Endodermal cell (in vitro differentiated cells): ENCODE measurements around the gene C15orf61. TPM values are rescaled to one million over a fixed set of nuclear protein-coding genes. Genes with fewer than 3 reads are reported as not detected.

Source experiments
- DNase-seq: peaks from one replicate; pipeline ENCODE4 v3.0.0-alpha.2; 2017
- H3K27ac ChIP-seq: 2 replicates; pipeline ENCODE4 v1.5.1; 2013; ENCODE audit warnings: mild to moderate bottlenecking, low read depth, low read length, moderate library complexity
- H3K27me3 ChIP-seq: 2 replicates; pipeline ENCODE4 v1.6.1; 2013; ENCODE audit warnings: mild to moderate bottlenecking, low read length, moderate library complexity; ENCODE audit not compliant: insufficient read depth, control insufficient read depth, poor library complexity, severe bottlenecking
- H3K36me3 ChIP-seq: 2 replicates; pipeline ENCODE4 v1.7.0; 2013; ENCODE audit warnings: mild to moderate bottlenecking, low read length, moderate library complexity; ENCODE audit not compliant: control insufficient read depth, insufficient read depth
- H3K4me1 ChIP-seq: one replicate; pipeline ENCODE4 v1.7.0; 2013; ENCODE audit warnings: low read length; ENCODE audit not compliant: control insufficient read depth, insufficient read depth
- H3K4me3 ChIP-seq: 2 replicates; pipeline ENCODE4 v1.5.1; 2013; ENCODE audit warnings: mild to moderate bottlenecking, low read length, moderate library complexity
- H3K9ac ChIP-seq: 2 replicates; pipeline ENCODE4 v1.6.1; 2013; ENCODE audit warnings: mild to moderate bottlenecking, low read length, moderate library complexity; ENCODE audit not compliant: poor library complexity, severe bottlenecking; ENCODE audit errors: extremely low read depth
- H3K9me3 ChIP-seq: 2 replicates; pipeline ENCODE4 v1.6.1; 2013; ENCODE audit warnings: mild to moderate bottlenecking, low read length, moderate library complexity; ENCODE audit not compliant: control insufficient read depth
- H3K27ac Mint-ChIP-seq: 2 replicates; pipeline ENCODE4 v1.8.0; 2020; ENCODE audit warnings: mixed read lengths
- H3K27me3 Mint-ChIP-seq: 2 replicates; pipeline ENCODE4 v1.8.0; 2021; ENCODE audit warnings: mild to moderate bottlenecking, mixed read lengths; ENCODE audit not compliant: insufficient read depth
- H3K36me3 Mint-ChIP-seq: 2 replicates; pipeline ENCODE4 v1.8.0; 2020; ENCODE audit warnings: low read depth, mixed read lengths
- H3K4me1 Mint-ChIP-seq: 2 replicates; pipeline ENCODE4 v1.8.0; 2020; ENCODE audit warnings: mixed read lengths
- H3K4me3 Mint-ChIP-seq: 2 replicates; pipeline ENCODE4 v1.8.0; 2020; ENCODE audit warnings: mild to moderate bottlenecking, moderate library complexity, mixed read lengths
- H3K9me3 Mint-ChIP-seq: 2 replicates; pipeline ENCODE4 v1.8.0; 2020; ENCODE audit warnings: mild to moderate bottlenecking, mixed read lengths
- CTCF ChIP-seq: fragments of 200-600 bp; sonication (generic); conservative IDR thresholded peaks from 2 replicates; pipeline ENCODE4 v1.5.0; 2021; ENCODE audit warnings: antibody characterized with exemption, mild to moderate bottlenecking
- WGBS, 2 experiments: methylation state at CpG; one replicate each; pipeline versions ENCODE4 v1.1.5 to v1.1.7; 2013; ENCODE audit warnings: missing lambda C conversion rate in 2 of 2, mixed read lengths in 1 of 2; ENCODE audit not compliant: insufficient coverage in 1 of 2, insufficient read length in 1 of 2; 5-methylcytosine and 5-hydroxymethylcytosine counted together
- total RNA-seq, 2 donors: library from RNA; stranded (reverse); fragmentation: NEBNext Ultra II Directional in 1 of 2; extraction: Animal tissue kit (Norgen Biotek cat#: 25700) in 1 of 2; gene quantifications; 2 replicates in 1 of 2; 3 replicates in 1 of 2; pipeline ENCODE4 v1.2.1, GENCODE V29; 2021

The C15orf61 gene
- total RNA-seq, 2 donors from 2014 or later, result 3.0 to 3.2 TPM

DNA sequence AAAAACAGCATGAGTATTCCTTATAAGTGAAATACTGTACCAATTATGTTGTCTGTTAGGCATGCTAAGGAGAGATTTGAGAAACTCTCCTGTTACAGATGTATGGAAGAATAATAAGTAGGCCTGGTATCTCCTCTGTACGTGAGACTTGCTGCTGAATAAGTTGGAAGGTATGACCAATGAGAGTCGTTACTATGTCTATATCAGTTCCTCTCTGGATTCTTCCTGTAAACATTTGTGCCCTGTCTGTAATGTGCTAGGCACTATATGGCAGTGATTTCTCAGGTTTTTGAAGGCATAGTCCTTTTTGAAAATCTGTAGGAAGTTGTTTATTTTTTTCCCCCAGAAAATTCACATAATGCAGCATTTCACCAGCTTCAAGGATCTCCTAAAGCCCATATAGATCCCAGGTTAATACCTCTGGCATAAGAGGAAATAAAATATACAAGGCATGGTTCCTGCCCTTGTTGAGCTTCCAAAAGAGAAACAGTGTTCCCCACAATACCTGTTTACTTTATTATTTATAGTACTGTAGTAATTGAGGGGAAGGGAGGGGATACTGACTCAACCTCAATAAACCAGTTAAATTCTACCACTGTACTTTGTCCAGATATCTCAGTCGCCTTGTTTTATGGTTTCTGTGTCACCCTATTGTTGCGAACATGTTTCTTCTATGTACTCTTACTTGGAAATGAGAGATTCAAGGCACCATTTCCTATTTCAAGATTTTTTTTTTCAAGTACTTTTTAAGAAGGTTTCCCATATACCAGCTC is 50.1 kb downstream of the C15orf61 start:
- H3K27ac Mint-ChIP-seq, result no peak overlapping the region
- Histone ChIP-seq H3K9me3 (no peaks in the 10 kb centered on the region), H3K27me3 (no peaks in the 10 kb centered on the region), H3K27ac (no peak overlapping the region), H3K36me3 (no peaks in the 10 kb centered on the region), H3K4me3 (no peak overlapping the region), H3K4me1 (no peaks in the 10 kb centered on the region), H3K9ac (no peak overlapping the region)
- no peak overlapping the region for H3K4me3 Mint-ChIP-seq
- no peak for TF ChIP-seq CTCF
- peaks cover 4% of the 10 kb centered on the region for H3K36me3 Mint-ChIP-seq
- no peaks in the 10 kb centered on the region for H3K9me3 Mint-ChIP-seq
- H3K27me3 Mint-ChIP-seq, result no peaks in the 10 kb centered on the region
- peaks cover 15% of the 10 kb centered on the region for H3K4me1 Mint-ChIP-seq
- 92 to 97% methylated on average over 4 of the region's 4 CpGs for WGBS, 2 experiments
- DNase-seq, result no peak

DNA sequence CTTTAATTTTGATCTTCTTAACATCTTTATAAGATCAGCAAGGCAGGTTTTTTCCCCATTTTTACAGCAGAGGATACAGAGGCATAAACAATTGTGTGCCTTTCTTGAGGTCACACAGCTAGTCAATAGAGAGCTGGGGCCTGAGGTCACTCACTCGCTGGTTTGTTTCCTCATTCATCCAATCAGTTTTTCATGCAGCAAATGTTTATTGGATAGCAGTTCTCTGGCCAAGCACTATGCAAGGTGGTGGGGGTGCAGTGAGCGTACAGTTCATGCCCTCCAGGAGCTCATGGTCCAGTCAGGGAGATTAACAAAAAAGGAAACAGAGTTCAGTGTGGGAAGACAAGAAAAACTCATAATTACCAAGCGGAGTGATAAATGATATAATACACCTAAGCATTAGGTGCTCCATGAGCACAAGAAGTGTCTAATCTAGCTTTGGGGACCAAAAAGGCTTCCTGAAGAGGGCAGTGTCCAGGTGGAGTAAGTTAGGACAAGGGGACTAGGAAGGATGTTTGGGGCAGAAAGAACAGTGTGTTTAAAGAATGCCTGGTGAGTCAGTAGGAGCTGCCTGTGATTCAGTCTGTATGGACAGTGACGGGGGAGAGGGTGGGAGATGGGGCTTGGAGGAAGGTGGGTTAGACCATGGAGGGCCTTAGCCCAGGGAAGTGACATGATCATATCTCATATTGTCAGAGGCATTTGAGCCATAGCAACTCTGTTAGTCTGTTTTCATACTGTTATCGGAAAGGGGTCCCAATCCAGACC is 50.9 kb downstream of the C15orf61 start:
- peaks cover 15% of the 10 kb centered on the region for H3K4me1 Mint-ChIP-seq
- H3K4me3 Mint-ChIP-seq, result no peak overlapping the region
- Histone ChIP-seq H3K4me1 (no peaks in the 10 kb centered on the region), H3K9me3 (no peaks in the 10 kb centered on the region), H3K36me3 (no peaks in the 10 kb centered on the region), H3K9ac (no peak overlapping the region), H3K27me3 (no peaks in the 10 kb centered on the region), H3K27ac (no peak overlapping the region), H3K4me3 (no peak overlapping the region)
- TF ChIP-seq CTCF, result peak; percentile 33
- no peaks in the 10 kb centered on the region for H3K27me3 Mint-ChIP-seq
- 86 to 92% methylated on average over 4 to 5 of the region's 5 CpGs for WGBS, 2 experiments
- no peaks in the 10 kb centered on the region for H3K9me3 Mint-ChIP-seq
- H3K27ac Mint-ChIP-seq, result no peak overlapping the region
- DNase-seq, result no peak
- H3K36me3 Mint-ChIP-seq, result peaks cover 4% of the 10 kb centered on the region

GRCh38 chr15:67573194-67573593 is 52.3 kb downstream of the C15orf61 start:
- Mint-ChIP-seq H3K4me3 (no peak overlapping the region), H3K36me3 (peaks cover 1% of the 10 kb centered on the region), H3K27ac (no peak overlapping the region), H3K9me3 (no peaks in the 10 kb centered on the region), H3K27me3 (no peaks in the 10 kb centered on the region), H3K4me1 (peaks cover 15% of the 10 kb centered on the region)
- Histone ChIP-seq H3K4me3 (no peak overlapping the region), H3K9ac (no peak overlapping the region), H3K27ac (no peak overlapping the region), H3K4me1 (no peaks in the 10 kb centered on the region), H3K27me3 (no peaks in the 10 kb centered on the region), H3K9me3 (no peaks in the 10 kb centered on the region), H3K36me3 (no peaks in the 10 kb centered on the region)
- DNase-seq, result no peak
- TF ChIP-seq CTCF, result no peak
- WGBS, 2 experiments, result 94% methylated on average over 2 of the region's 3 CpGs; no CpG with 5 or more reads in 1 of the 2 experiments
